Esophagus muscularis mucosa (tissue), 4 donors: Measurements from ENCODE around the gene SZT2. TPM values are rescaled to one million over a fixed set of nuclear protein-coding genes. Genes with fewer than 3 reads are reported as not detected.
"Not testable (repeated sequence)": the region's sequence is repeated elsewhere in the genome, so short reads cannot be mapped to it uniquely, and the experiment has no call there.

Source experiments
- DNase-seq: peaks from one replicate; pipeline ENCODE4 v3.0.0-alpha.2; 2017; ENCODE audit errors: extremely low spot score
- H3K27ac ChIP-seq, 4 donors: fragments of 200-600 bp; sonication (generic); replicated peaks in 1 of 4; 1 replicate in 3 of 4; 2 replicates in 1 of 4; pipeline ENCODE4 v1.5.1; 2016 to 2019; ENCODE audit warnings: mild to moderate bottlenecking in 1 of 4
- H3K27me3 ChIP-seq, 4 donors: fragments of 200-600 bp; sonication (generic); one replicate each; pipeline versions ENCODE4 v1.5.1 to v1.6.0; 2016 to 2019
- H3K36me3 ChIP-seq, 4 donors: fragments of 200-600 bp; sonication (generic); one replicate each; pipeline ENCODE4 v1.5.1; 2016 to 2019
- H3K4me1 ChIP-seq, 4 donors: fragments of 200-600 bp; sonication (generic); one replicate each; pipeline ENCODE4 v1.5.1; 2016 to 2019
- H3K4me3 ChIP-seq, 4 donors: fragments of 200-600 bp; sonication (generic); 1 replicate in 2 of 4; 2 replicates in 2 of 4; pipeline ENCODE4 v1.5.1; 2016 to 2019; ENCODE audit warnings: mild to moderate bottlenecking in 4 of 4, moderate library complexity in 1 of 4
- H3K9me3 ChIP-seq, 4 donors: fragments of 200-600 bp; sonication (generic); 1 replicate in 3 of 4; 2 replicates in 1 of 4; pipeline ENCODE4 v1.5.1; 2016 to 2019
- CTCF ChIP-seq, 3 experiments: fragments of 200-600 bp in 2 of 3; fragments of 450-650 bp in 1 of 3; sonication (generic) in 2 of 3; IDR thresholded peaks; one replicate each; pipeline ENCODE4 v1.5.1; 2017 to 2019; ENCODE audit warnings: antibody characterized with exemption in 3 of 3, mild to moderate bottlenecking in 2 of 3, moderate library complexity in 1 of 3
- EP300 ChIP-seq: sonication (generic); formaldehyde crosslinking; IDR thresholded peaks from one replicate; pipeline ENCODE4 v1.6.1; 2017; ENCODE audit warnings: antibody characterized with exemption
- POLR2A ChIP-seq: fragments of 450-650 bp; IDR thresholded peaks from one replicate; pipeline ENCODE4 v1.6.1; 2017; ENCODE audit warnings: antibody characterized with exemption, moderate library complexity, mild to moderate bottlenecking, low read depth
- POLR2AphosphoS5 ChIP-seq, 2 donors: sonication (generic); formaldehyde crosslinking; IDR thresholded peaks; one replicate each; pipeline ENCODE4 v1.6.1; 2017; ENCODE audit warnings: antibody characterized with exemption in 2 of 2
- WGBS: methylation state at CpG from one replicate; pipeline ENCODE4 v1.1.5; 2018; 5-methylcytosine and 5-hydroxymethylcytosine counted together
- intact Hi-C: fragments of 100-400 bp; cut with DNase I; formaldehyde crosslinking; loops from one replicate; pipeline ENCODE4 v1.15.1; 2023
- total RNA-seq, 4 donors: library from RNA; depleted of rRNA; stranded (reverse); fragments of >200 nt; gene quantifications; one replicate each; pipeline versions ENCODE4 v1.1.0 to v1.2.1, GENCODE V29; 2016

The SZT2 gene
- total RNA-seq, 4 donors from 2014 or later = 25.2 to 45.9 (median 31.3) TPM

GRCh38 chr1:43410571-43410970 is 20.9 kb downstream of the SZT2 start:
- no peaks in the 10 kb centered on the region for H3K9me3 ChIP-seq
- peaks cover 38 to 73% (median 61%) of the 10 kb centered on the region in 4 donors for H3K36me3 ChIP-seq
- WGBS = 96% methylated on average over 3 of the region's 3 CpGs
- H3K4me3 ChIP-seq = no peak overlapping the region
- no peaks in the 10 kb centered on the region for H3K27me3 ChIP-seq
- intact Hi-C loops = no loop called here
- H3K27ac ChIP-seq = no peak overlapping the region
- H3K4me1 ChIP-seq = peaks cover 0 to 4% (median under 1%) of the 10 kb centered on the region in 4 donors
- no peak for DNase-seq
- no peak for TF ChIP-seq POLR2AphosphoS5 (IDR thresholded peaks at IDR 0.05)
- no peak for TF ChIP-seq POLR2A
- TF ChIP-seq CTCF (IDR thresholded peaks at IDR 0.05) = no peak
- no peak for TF ChIP-seq EP300

GRCh38 chr1:43413426-43413825 is 23.7 kb downstream of the SZT2 start:
- H3K4me3 ChIP-seq, H3K27ac ChIP-seq, intact Hi-C loops, H3K4me1 ChIP-seq, DNase-seq, H3K9me3 ChIP-seq, H3K27me3 ChIP-seq: not testable (repeated sequence)
- peaks cover 15 to 73% (median 63%) of the 10 kb centered on the region in 4 donors for H3K36me3 ChIP-seq
- WGBS = 95% methylated on average over 1 of the region's 1 CpG

GRCh38 chr1:43414634-43415223 is 25.0 kb downstream of the SZT2 start:
- no peak for DNase-seq
- intact Hi-C loops = loop anchor here (2.0 kb wide), 1 partner anchor 188 kb away; no protein-coding TSS in a partner anchor
- WGBS = 79% methylated on average over 5 of the region's 5 CpGs
- H3K27ac ChIP-seq = no peak overlapping the region
- H3K4me3 ChIP-seq = no peak overlapping the region
- H3K36me3 ChIP-seq = peaks cover 19 to 75% (median 65%) of the 10 kb centered on the region in 4 donors
- no peaks in the 10 kb centered on the region for H3K27me3 ChIP-seq
- H3K4me1 ChIP-seq = peaks cover 0 to 5% (median 0%) of the 10 kb centered on the region in 4 donors
- TF ChIP-seq POLR2AphosphoS5 (IDR thresholded peaks at IDR 0.05) (no peak), POLR2A (no peak), EP300 (no peak), CTCF (IDR thresholded peaks at IDR 0.05) (peak; percentile 56 to 68 (median 59))
- H3K9me3 ChIP-seq = no peaks in the 10 kb centered on the region

GRCh38 chr1:43415901-43416300 is 26.2 kb downstream of the SZT2 start:
- peaks cover 30 to 76% (median 67%) of the 10 kb centered on the region in 4 donors for H3K36me3 ChIP-seq
- no peak overlapping the region for H3K27ac ChIP-seq
- peaks cover 0 to 5% (median 0%) of the 10 kb centered on the region in 4 donors for H3K4me1 ChIP-seq
- TF ChIP-seq CTCF (IDR thresholded peaks at IDR 0.05) = no peak
- TF ChIP-seq EP300 = no peak
- no peak for TF ChIP-seq POLR2AphosphoS5 (IDR thresholded peaks at IDR 0.05)
- no peak for TF ChIP-seq POLR2A
- H3K27me3 ChIP-seq = no peaks in the 10 kb centered on the region
- DNase-seq = no peak
- no peak overlapping the region for H3K4me3 ChIP-seq
- intact Hi-C loops = loop anchor here (2.0 kb wide), 1 partner anchor 189 kb away; no protein-coding TSS in a partner anchor
- H3K9me3 ChIP-seq = no peaks in the 10 kb centered on the region
- 81% methylated on average over 4 of the region's 5 CpGs for WGBS

GRCh38 chr1:43418858-43419257 is 29.2 kb downstream of the SZT2 start:
- peaks cover 50 to 92% (median 90%) of the 10 kb centered on the region in 4 donors for H3K36me3 ChIP-seq
- intact Hi-C loops = no loop called here

More at GRCh38 chr1:43418858-43419257, 29.2 kb downstream of the SZT2 start:
- H3K27ac ChIP-seq = no peak overlapping the region
- TF ChIP-seq POLR2AphosphoS5 (IDR thresholded peaks at IDR 0.05) = no peak
- no peak for TF ChIP-seq CTCF (IDR thresholded peaks at IDR 0.05)
- TF ChIP-seq POLR2A = no peak
- TF ChIP-seq EP300 = no peak
- H3K4me3 ChIP-seq = no peak overlapping the region
- H3K4me1 ChIP-seq = peaks cover 0 to 5% (median 0%) of the 10 kb centered on the region in 4 donors
- no peak for DNase-seq
- WGBS = 87% methylated on average over 4 of the region's 4 CpGs
- H3K27me3 ChIP-seq = no peaks in the 10 kb centered on the region
- H3K9me3 ChIP-seq = no peaks in the 10 kb centered on the region
